ENCODE measurements around the gene KIF4B. TPM values are rescaled to one million over a fixed set of nuclear protein-coding genes. Genes with fewer than 3 reads are reported as not detected.

The KIF4B gene
- total RNA-seq, 1 donor from 2014 or later: not detected

- Mint-ChIP-seq H3K4me1 (no peaks in the 10 kb centered on the region), H3K9me3 (peaks cover 3% of the 10 kb centered on the region), H3K4me3 (no peak overlapping the region), H3K27ac (ENCODE audit: unreplicated experiment) (no peak overlapping the region), H3K36me3 (ENCODE audit: low read depth) (no peaks in the 10 kb centered on the region), H3K27me3 (ENCODE audit: low read depth) (peaks cover 4% of the 10 kb centered on the region)
- DNase-seq (ENCODE audit: low read depth, low spot score): no peak
- no peak for TF ChIP-seq CTCF (conservative IDR thresholded peaks at IDR 0.05)
These were observed 8.3 kb downstream of the KIF4B start for GRCh38 chr5:155021842-155022241.

- no peaks in the 10 kb centered on the region for H3K36me3 Mint-ChIP-seq (ENCODE audit: low read depth)
- no peak for TF ChIP-seq CTCF (conservative IDR thresholded peaks at IDR 0.05)
- no peak for DNase-seq (ENCODE audit: low read depth, low spot score)
- H3K27me3 Mint-ChIP-seq (ENCODE audit: low read depth): peaks cover 4% of the 10 kb centered on the region
- no peak overlapping the region for H3K4me3 Mint-ChIP-seq
- no peaks in the 10 kb centered on the region for H3K4me1 Mint-ChIP-seq
- H3K27ac Mint-ChIP-seq (ENCODE audit: unreplicated experiment): no peak overlapping the region
- peaks cover 3% of the 10 kb centered on the region for H3K9me3 Mint-ChIP-seq
These were observed 9.8 kb downstream of the KIF4B start for GRCh38 chr5:155023320-155023719.

GRCh38 chr5:155024015-155024414, 10.5 kb downstream of the KIF4B start:
- Mint-ChIP-seq H3K27me3 (ENCODE audit: low read depth) (peaks cover 4% of the 10 kb centered on the region), H3K4me3 (no peak overlapping the region), H3K27ac (ENCODE audit: unreplicated experiment) (no peak overlapping the region), H3K9me3 (no peaks in the 10 kb centered on the region), H3K36me3 (ENCODE audit: low read depth) (no peaks in the 10 kb centered on the region), H3K4me1 (no peaks in the 10 kb centered on the region)
- DNase-seq (ENCODE audit: low read depth, low spot score): no peak
- no peak for TF ChIP-seq CTCF (conservative IDR thresholded peaks at IDR 0.05)

GRCh38 chr5:155025895-155026294, 12.3 kb downstream of the KIF4B start:
- Mint-ChIP-seq H3K27ac (ENCODE audit: unreplicated experiment) (no peak overlapping the region), H3K9me3 (no peaks in the 10 kb centered on the region), H3K4me3 (no peak overlapping the region), H3K4me1 (no peaks in the 10 kb centered on the region), H3K36me3 (ENCODE audit: low read depth) (no peaks in the 10 kb centered on the region), H3K27me3 (ENCODE audit: low read depth) (peaks cover 4% of the 10 kb centered on the region)
- no peak for TF ChIP-seq CTCF (conservative IDR thresholded peaks at IDR 0.05)
- no peak for DNase-seq (ENCODE audit: low read depth, low spot score)

GRCh38 chr5:155027993-155028629, 14.6 kb downstream of the KIF4B start:
- Mint-ChIP-seq H3K36me3 (ENCODE audit: low read depth) (no peaks in the 10 kb centered on the region), H3K4me1 (no peaks in the 10 kb centered on the region), H3K27me3 (ENCODE audit: low read depth) (peaks cover 4% of the 10 kb centered on the region), H3K9me3 (no peaks in the 10 kb centered on the region), H3K4me3 (no peak overlapping the region), H3K27ac (ENCODE audit: unreplicated experiment) (no peak overlapping the region)
- DNase-seq (ENCODE audit: low read depth, low spot score): no peak
- no peak for TF ChIP-seq CTCF (conservative IDR thresholded peaks at IDR 0.05)

Measured in neural crest cell (in vitro differentiated cells).